ENCODE data around the gene CBX7. TPM values are rescaled to one million over a fixed set of nuclear protein-coding genes. Genes with fewer than 3 reads are reported as not detected.
"Not testable (repeated sequence)": the region's sequence is repeated elsewhere in the genome, so short reads cannot be mapped to it uniquely, and the experiment has no call there.

The CBX7 gene
- total RNA-seq, 2 experiments from 2014 or later = 14.9 to 16.0 TPM

DNA sequence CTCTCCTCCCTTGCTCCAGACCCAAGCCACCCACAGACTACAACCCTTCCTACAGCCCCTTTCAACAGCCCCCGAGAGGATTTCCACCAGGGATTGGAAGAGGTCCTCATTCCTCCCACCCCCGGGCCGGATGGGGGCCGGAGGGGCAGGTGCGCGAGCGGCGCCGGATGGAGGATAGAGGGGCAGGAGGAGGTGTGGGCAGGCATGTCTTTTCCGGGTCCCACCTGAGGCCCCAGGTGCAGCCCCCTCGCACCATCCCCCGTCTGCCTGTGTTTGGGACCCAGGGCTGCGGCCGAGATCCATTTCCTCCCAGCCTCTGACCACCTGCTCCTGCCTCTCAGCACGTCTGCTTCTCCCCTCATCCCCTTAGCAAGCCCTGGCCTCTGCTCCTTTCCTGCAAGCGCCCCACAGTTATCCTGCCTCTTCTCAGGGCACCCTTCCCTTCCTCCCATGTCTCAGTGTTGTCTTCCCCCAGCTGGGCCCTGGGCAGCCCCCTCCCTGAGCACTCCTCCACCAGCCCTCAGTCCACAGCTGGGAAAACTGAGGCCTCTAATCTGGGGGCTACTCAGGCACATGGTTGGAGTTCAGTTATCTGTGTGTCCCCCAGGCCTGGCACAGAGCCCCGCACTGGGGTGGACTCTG, 19.3 kb upstream of the CBX7 start:
- Mint-ChIP-seq H3K4me3 (no peak overlapping the region), H3K36me3 (ENCODE audit: low read depth) (no peaks in the 10 kb centered on the region), H3K9me3 (no peaks in the 10 kb centered on the region), H3K27ac (peak overlapping the region; percentile 82), H3K27me3 (no peaks in the 10 kb centered on the region), H3K4me1 (peaks cover 56% of the 10 kb centered on the region)
- no peak for DNase-seq
- ChIA-PET CTCF (interaction anchor here (0.5 to 2.7 kb wide), 13 partner anchors 8 to 200 kb away, joined by 3 to 36 read pairs (median 6); no protein-coding TSS in a partner anchor), POLR2A (interaction anchor here (1.0 to 1.3 kb wide), 2 partner anchors 147 to 348 kb away, joined by 3 to 4 read pairs; partner anchors contain the start of genes ATF4 and RPL3)

DNA sequence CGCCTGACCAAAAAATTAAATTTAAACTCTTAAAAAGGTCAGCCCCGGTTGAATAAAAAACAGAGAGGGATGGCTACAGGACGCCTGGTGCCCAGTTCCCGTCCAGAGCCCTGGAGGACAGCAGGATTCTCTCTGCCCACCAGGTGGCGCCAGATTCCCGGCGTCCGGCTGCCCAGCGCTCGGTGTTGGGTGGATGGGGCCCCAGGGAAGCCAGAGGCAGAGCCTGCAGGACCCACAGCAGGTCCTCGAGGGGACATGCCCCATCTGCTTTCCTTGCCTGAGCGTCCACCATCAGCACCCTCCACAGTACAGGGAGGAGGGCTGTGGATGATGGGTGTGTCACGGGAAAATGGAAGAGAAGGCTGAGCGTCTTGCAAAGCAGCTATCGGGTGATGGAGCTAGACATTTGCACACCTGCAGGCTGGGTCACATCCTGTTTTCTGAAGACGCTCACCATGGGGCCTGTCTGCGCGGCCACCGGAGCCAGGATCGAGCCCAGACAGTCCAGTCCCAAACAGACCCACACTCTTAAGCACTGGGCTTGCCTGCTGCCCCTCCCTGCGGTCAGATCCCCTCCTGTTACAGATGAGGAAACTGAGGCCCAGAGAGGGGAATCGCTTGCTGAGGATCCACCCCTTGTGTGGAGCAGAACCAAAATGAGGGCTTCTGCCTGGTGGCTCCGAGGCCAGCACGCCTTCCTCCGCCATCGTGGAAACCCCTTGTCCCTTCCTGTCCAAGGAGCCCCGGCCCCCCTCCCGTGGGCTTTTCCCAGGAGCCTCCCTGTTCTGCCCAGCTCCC, 18.5 kb upstream of the CBX7 start:
- peaks cover 56% of the 10 kb centered on the region for H3K4me1 Mint-ChIP-seq
- POLR2A ChIA-PET = interaction anchor here (1.0 to 1.3 kb wide), 2 partner anchors 148 to 349 kb away, joined by 3 to 4 read pairs; partner anchors contain the start of genes ATF4 and RPL3
- H3K27me3 Mint-ChIP-seq = peaks cover 2% of the 10 kb centered on the region
- DNase-seq = peak; percentile 82
- CTCF ChIA-PET = interaction anchor here (0.5 to 2.7 kb wide), 15 partner anchors 9 to 301 kb away, joined by 3 to 36 read pairs (median 6); no protein-coding TSS in a partner anchor
- H3K27ac Mint-ChIP-seq = peak overlapping the region; percentile 82
- peak overlapping the region; percentile 62 for H3K4me3 Mint-ChIP-seq
- no peaks in the 10 kb centered on the region for H3K9me3 Mint-ChIP-seq
- H3K36me3 Mint-ChIP-seq (ENCODE audit: low read depth) = no peaks in the 10 kb centered on the region

DNA sequence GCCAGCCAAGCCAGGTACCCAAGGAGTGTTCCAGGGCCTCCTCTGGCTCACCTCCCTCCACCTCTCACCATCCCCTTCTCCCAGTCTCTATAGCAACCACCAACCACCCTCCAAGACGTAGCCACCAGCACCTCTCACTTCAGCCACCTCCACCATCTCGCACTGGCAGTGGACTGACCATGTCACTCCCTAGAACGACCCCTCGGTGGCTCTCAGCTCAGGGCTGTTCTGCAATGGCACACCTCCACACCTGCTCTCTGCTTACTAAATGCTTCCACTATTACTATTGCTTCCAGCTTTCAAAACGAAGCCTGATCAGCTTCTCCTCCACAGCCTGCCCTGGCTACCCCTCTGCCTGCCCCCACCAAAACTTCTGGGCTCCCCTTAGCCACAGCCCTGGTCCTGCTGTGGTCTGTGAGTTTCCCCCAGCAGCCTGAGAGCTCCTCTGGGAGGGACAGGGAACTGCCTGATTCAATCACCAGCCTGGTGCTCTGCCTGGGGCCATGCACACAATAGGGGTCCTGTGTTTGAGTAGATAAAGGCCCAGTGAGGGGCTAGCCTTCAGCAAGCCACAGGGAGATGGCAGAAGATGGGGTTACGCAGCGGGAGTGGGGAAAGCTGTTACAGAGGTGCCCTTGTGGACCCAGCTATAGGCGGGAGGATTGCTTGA, 17.5 kb upstream of the CBX7 start:
- no peaks in the 10 kb centered on the region for H3K36me3 Mint-ChIP-seq (ENCODE audit: low read depth)
- CTCF ChIA-PET = interaction anchor here (0.6 to 2.7 kb wide), 7 partner anchors 14 to 476 kb away, joined by 3 to 36 read pairs (median 5); no protein-coding TSS in a partner anchor

DNA sequence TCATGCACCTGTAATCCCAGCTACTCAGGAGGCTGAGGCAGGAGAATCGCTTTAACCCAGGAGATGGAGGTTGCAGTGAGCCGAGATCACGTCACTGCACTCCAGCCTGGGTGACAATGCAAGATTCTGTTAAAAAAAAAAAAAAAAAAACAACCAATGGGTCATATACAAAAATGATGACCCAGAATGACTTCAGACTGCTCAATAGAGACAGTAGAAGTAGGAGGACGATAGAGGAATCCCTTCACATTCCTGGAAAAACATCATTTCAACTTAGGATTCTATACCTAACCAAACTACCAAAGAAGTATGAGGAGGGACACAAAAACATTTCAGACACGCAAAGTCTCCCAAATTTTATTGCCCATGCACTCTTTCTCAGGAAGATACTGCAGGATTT, 14.1 kb upstream of the CBX7 start:
- ChIA-PET CTCF (interaction anchor here (0.6 to 1.4 kb wide), 2 partner anchors 91 to 151 kb away, joined by 3 to 5 read pairs; no protein-coding TSS in a partner anchor), POLR2A (no interaction called here)
- peaks cover 2% of the 10 kb centered on the region for H3K27me3 Mint-ChIP-seq
- peaks cover 22% of the 10 kb centered on the region for H3K4me1 Mint-ChIP-seq
- H3K4me3 Mint-ChIP-seq = no peak overlapping the region
- H3K36me3 Mint-ChIP-seq (ENCODE audit: low read depth) = no peaks in the 10 kb centered on the region
- H3K9me3 Mint-ChIP-seq = no peaks in the 10 kb centered on the region
- DNase-seq = no peak
- H3K27ac Mint-ChIP-seq = no peak overlapping the region

More for the DNA sequence above, 17.5 kb upstream of the CBX7 start:
- DNase-seq = no peak
- POLR2A ChIA-PET = interaction anchor here (1.3 kb wide), 1 partner anchor 149 kb away, joined by 4 read pairs; the partner anchor contains the start of gene RPL3
- Mint-ChIP-seq H3K27ac (peak overlapping the region; percentile 69), H3K27me3 (peaks cover 2% of the 10 kb centered on the region), H3K4me3 (no peak overlapping the region), H3K9me3 (no peaks in the 10 kb centered on the region), H3K4me1 (peaks cover 51% of the 10 kb centered on the region)

DNA sequence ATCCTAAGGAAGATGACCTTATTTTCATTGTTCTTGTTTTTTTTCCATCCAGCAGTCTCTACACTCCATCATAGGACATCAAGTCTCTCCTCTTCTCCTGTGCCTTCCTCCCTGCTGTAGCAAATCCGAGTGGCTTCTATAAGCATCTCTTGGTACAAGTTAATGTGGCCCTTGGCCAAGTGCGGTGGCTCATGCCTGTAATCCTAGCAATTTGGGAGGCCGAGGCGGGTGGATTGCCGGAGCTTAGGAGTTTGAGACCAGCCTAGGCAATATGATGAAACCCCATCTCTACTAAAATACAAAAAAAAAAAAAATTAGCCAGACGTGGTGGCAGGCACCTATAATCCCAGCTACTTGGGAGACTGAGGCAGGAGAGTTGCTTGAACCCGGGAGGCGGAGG, 3.6 kb upstream of the CBX7 start:
- Mint-ChIP-seq H3K4me1 (peaks cover 12% of the 10 kb centered on the region), H3K27me3 (peaks cover 40% of the 10 kb centered on the region)
- H3K36me3 Mint-ChIP-seq (ENCODE audit: low read depth); POLR2A ChIA-PET; H3K4me3 Mint-ChIP-seq; DNase-seq; H3K9me3 Mint-ChIP-seq; H3K27ac Mint-ChIP-seq: not testable (repeated sequence)
- CTCF ChIA-PET = interaction anchor here (0.8 to 2.4 kb wide), 4 partner anchors 13 to 161 kb away, joined by 3 to 6 read pairs (median 3); no protein-coding TSS in a partner anchor

DNA sequence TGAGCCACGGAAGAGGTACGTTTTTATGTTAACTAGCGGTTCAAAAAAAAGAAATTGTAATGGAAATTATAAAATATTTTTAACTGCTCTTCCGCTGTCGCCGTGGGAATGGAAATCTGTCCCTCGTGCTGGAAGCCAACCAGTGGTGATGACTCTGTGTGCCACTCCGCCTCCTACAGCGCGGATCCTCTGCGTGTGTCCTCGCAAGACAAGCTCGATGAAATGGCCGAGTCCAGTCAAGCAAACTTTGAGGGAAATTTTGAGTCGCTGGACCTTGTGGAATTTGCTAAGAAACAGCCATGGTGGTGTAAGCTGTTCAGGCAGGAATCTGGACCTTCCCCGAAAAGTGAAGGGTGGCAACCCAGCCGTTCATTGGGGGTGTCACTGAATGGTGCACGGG, 2.9 kb upstream of the CBX7 start:
- H3K9me3 Mint-ChIP-seq = no peaks in the 10 kb centered on the region
- H3K36me3 Mint-ChIP-seq (ENCODE audit: low read depth) = peaks cover 3% of the 10 kb centered on the region
- no peak for DNase-seq
- peaks cover 18% of the 10 kb centered on the region for H3K4me1 Mint-ChIP-seq
- H3K27me3 Mint-ChIP-seq = peaks cover 38% of the 10 kb centered on the region
- no peak overlapping the region for H3K27ac Mint-ChIP-seq
- no peak overlapping the region for H3K4me3 Mint-ChIP-seq
- CTCF ChIA-PET = interaction anchor here (0.9 to 2.4 kb wide), 6 partner anchors 10 to 162 kb away, joined by 3 to 6 read pairs (median 3); no protein-coding TSS in a partner anchor
- POLR2A ChIA-PET = no interaction called here

DNA sequence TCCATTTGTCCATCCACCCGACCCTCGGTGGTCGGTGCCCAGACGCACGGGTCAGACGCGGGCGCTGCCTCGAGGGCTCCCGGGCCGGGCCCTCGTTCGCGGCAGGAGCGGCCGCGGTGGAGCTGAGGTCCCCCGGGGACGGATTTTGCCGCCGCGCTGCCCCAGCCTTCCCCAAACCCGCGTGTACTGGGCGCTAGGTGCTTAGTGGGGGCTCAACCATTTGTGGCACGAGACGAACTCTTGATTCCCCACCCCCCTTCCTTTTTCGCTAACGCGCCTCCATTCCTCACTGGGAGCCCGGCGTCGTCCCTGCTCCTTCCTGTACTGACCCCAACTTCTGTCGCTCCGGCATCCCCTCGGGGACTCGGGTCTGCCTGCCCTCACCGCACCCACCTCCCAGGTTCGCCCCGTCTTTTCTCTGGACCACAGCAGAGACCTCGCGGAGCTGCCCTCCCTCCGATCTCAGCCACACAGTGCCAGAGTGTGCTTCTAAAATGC, 789 bp upstream of the CBX7 start:
- Mint-ChIP-seq H3K4me1 (peaks cover 25% of the 10 kb centered on the region), H3K4me3 (peak overlapping the region; percentile 81), H3K36me3 (ENCODE audit: low read depth) (peaks cover 3% of the 10 kb centered on the region), H3K9me3 (no peaks in the 10 kb centered on the region), H3K27ac (peak overlapping the region; percentile 79), H3K27me3 (peaks cover 36% of the 10 kb centered on the region)
- ChIA-PET CTCF (interaction anchor here (1.1 to 2.5 kb wide), 4 partner anchors 8 to 376 kb away, joined by 3 to 6 read pairs (median 4); no protein-coding TSS in a partner anchor), POLR2A (interaction anchor here (1.6 kb wide), 1 partner anchor 163 kb away, joined by 3 read pairs; no protein-coding TSS in a partner anchor)
- DNase-seq = no peak

DNA sequence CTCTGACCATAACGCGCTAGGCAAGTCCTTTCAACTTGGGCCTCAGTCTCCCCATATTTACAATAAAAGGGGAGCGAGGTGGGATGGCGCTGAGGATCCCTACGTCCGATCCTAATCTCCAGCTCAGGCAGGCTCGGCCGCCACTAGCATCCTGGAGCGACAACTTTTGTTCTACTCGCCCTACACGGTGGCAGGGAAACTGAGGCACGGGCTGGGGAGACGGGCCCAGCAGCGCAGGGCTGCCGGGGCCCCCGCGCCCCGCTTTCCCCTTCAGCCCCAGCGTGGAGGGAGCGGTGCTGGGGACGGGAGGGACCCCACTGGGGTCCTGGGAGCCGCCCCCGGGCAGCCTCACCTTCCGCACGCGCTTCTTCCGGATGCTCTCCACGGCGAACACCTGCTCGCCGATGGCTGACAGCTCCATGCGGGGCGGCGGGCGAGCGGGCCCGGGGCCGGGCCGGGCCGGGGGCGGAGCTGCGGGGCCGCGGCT, 413 bp downstream of the CBX7 start:
- POLR2A ChIA-PET = interaction anchor here (1.6 kb wide), 1 partner anchor 164 kb away, joined by 3 read pairs; no protein-coding TSS in a partner anchor
- no peaks in the 10 kb centered on the region for H3K9me3 Mint-ChIP-seq
- H3K4me1 Mint-ChIP-seq = peaks cover 30% of the 10 kb centered on the region
- no peak overlapping the region for H3K27ac Mint-ChIP-seq
- H3K27me3 Mint-ChIP-seq = peaks cover 28% of the 10 kb centered on the region
- H3K4me3 Mint-ChIP-seq = peak overlapping the region; percentile 61
- peaks cover 6% of the 10 kb centered on the region for H3K36me3 Mint-ChIP-seq (ENCODE audit: low read depth)
- CTCF ChIA-PET = interaction anchor here (1.0 to 2.5 kb wide), 5 partner anchors 9 to 377 kb away, joined by 3 to 6 read pairs (median 3); partner anchors contain the start of gene CBX6
- DNase-seq = no peak

DNA sequence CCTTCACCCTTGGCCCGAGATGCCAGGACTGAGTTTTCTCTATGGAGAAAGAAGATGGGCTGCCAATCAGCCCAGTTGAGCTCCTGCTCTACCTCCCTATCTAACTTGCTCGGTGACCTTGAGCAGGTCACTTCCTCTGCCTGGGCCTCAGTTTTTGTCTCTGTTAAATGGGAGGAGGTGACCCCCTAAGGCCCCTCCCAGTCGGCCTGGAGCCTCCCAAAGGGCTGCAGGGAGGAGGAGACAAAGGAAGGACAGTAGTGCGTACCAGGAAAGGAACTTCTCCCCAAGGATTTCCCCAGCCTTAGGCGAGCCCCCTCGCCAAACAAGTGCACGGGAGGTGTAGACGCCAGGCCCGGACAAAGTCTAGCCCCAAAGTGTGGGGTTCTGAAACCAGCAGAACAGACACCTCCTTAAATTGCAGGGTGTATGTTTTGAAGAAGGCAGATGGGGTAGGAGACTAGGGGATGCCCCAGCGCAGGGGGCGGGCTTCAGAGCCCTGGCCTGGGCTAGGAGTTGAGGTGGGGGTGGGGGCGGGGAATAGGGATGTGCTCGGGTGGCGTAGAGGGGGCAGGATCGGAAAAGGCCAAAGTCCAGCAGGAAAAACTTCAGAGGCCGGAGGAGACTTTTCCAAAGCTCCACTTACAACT, 1.0 kb downstream of the CBX7 start:
- Mint-ChIP-seq H3K36me3 (ENCODE audit: low read depth) (peaks cover 6% of the 10 kb centered on the region), H3K4me3 (peak overlapping the region; percentile 61), H3K9me3 (no peaks in the 10 kb centered on the region), H3K27me3 (peaks cover 26% of the 10 kb centered on the region), H3K27ac (peak overlapping the region; percentile 19), H3K4me1 (peaks cover 34% of the 10 kb centered on the region)
- ChIA-PET CTCF (interaction anchor here (0.6 to 1.3 kb wide), 3 partner anchors 8 to 280 kb away, joined by 3 to 4 read pairs (median 3); partner anchors contain the start of gene CBX6), POLR2A (interaction anchor here (1.6 kb wide), 1 partner anchor 165 kb away, joined by 3 read pairs; no protein-coding TSS in a partner anchor)
- DNase-seq = no peak

DNA sequence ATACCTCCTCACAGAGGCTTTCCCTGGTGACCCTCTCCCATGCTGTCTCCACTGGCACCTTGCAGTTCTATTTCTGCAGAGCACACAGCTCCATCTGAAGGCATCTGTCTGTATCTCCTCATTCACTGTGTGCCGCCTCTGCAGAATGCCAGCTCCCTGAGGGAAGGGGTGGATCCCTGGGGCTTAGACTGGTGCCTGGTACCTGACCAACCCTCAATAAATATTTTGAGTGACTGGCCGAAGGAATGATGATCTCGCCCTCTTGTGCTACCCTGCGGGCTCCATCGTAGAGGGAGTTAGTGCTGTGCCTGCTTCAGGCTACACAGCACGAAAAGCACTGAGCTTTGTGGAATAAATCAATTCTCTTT, 1.6 kb downstream of the CBX7 start:
- no peaks in the 10 kb centered on the region for H3K9me3 Mint-ChIP-seq
- no peak for DNase-seq
- H3K36me3 Mint-ChIP-seq (ENCODE audit: low read depth) = peaks cover 6% of the 10 kb centered on the region
- CTCF ChIA-PET = interaction anchor here (2.7 kb wide), 1 partner anchor 281 kb away, joined by 9 read pairs; no protein-coding TSS in a partner anchor
- H3K4me3 Mint-ChIP-seq = peak overlapping the region; percentile 61
- H3K27ac Mint-ChIP-seq = peak overlapping the region; percentile 47
- H3K4me1 Mint-ChIP-seq = peaks cover 40% of the 10 kb centered on the region
- POLR2A ChIA-PET = no interaction called here
- peaks cover 24% of the 10 kb centered on the region for H3K27me3 Mint-ChIP-seq
